Lung (tissue), 12 donors: ENCODE results near the gene MRPS14. TPM values are rescaled to one million over a fixed set of nuclear protein-coding genes. Genes with fewer than 3 reads are reported as not detected.

Experiments
- ATAC-seq: fragments of 200-7000 bp; cut with Tn5 transposase; one replicate; pipeline ENCODE4 v1.9.1; 2020; ENCODE audit warnings: moderate number of reproducible peaks; ENCODE audit not compliant: insufficient read depth, low FRiP score
- DNase-seq, 3 donors: peaks; one replicate each; pipeline ENCODE4 v3.0.0-alpha.2; 2013 to 2017
- H3K27ac ChIP-seq, 2 donors: one replicate each; pipeline ENCODE4 v1.5.1; 2013; ENCODE audit warnings: mild to moderate bottlenecking in 2 of 2, moderate library complexity in 2 of 2, control low read depth in 1 of 2, inconsistent platforms in 1 of 2, low read depth in 1 of 2, low read length in 1 of 2
- H3K27me3 ChIP-seq, 3 donors: one replicate each; pipeline ENCODE4 v1.5.1; 2013; ENCODE audit warnings: low read length in 2 of 3; ENCODE audit not compliant: control insufficient read depth in 3 of 3, insufficient read depth in 3 of 3
- H3K36me3 ChIP-seq, 4 donors: one replicate each; pipeline ENCODE4 v1.5.1; 2013; ENCODE audit warnings: low read length in 4 of 4, mild to moderate bottlenecking in 1 of 4, moderate library complexity in 1 of 4; ENCODE audit not compliant: control insufficient read depth in 4 of 4, insufficient read depth in 4 of 4
- H3K4me1 ChIP-seq, 5 donors: one replicate each; pipeline ENCODE4 v1.5.1; 2013; ENCODE audit warnings: low read length in 5 of 5, mild to moderate bottlenecking in 2 of 5, moderate library complexity in 1 of 5; ENCODE audit not compliant: control insufficient read depth in 5 of 5, insufficient read depth in 5 of 5
- H3K4me3 ChIP-seq: one replicate; pipeline ENCODE4 v1.5.1; 2013; ENCODE audit warnings: mild to moderate bottlenecking, control low read depth, moderate library complexity
- H3K9ac ChIP-seq, 2 donors: one replicate each; pipeline ENCODE4 v1.5.1; 2013; ENCODE audit warnings: low read length in 2 of 2, control low read depth in 1 of 2; ENCODE audit not compliant: insufficient read depth in 1 of 2
- H3K9me3 ChIP-seq, 4 donors: one replicate each; pipeline ENCODE4 v1.5.1; 2013; ENCODE audit warnings: low read length in 3 of 4, mild to moderate bottlenecking in 1 of 4, moderate library complexity in 1 of 4; ENCODE audit not compliant: control insufficient read depth in 4 of 4, insufficient read depth in 3 of 4
- WGBS, 2 donors: extraction: QIAGEN DNeasy Blood & Tissue Kit; methylation state at CpG; one replicate each; pipeline ENCODE4 v1.1.7; 2013; 5-methylcytosine and 5-hydroxymethylcytosine counted together
- polyA plus RNA-seq, 2 donors: library from polyadenylated mRNA; stranded (reverse); fragments of 200-250 nt; gene quantifications; one replicate each; pipeline ENCODE4 v1.2.1, GENCODE V29; 2013
- total RNA-seq, 2 donors: library from RNA; depleted of rRNA in 1 of 2; stranded (reverse); fragments of >200 nt in 1 of 2; gene quantifications; one replicate each; pipeline ENCODE4 v1.2.1, GENCODE V29; 2014 to 2021
- TF ChIP-seq, protein P1 (sequence below): IDR thresholded peaks from 2 replicates; pipeline ENCODE4 v1.5.1; 2012; ENCODE audit warnings: mild to moderate bottlenecking; ENCODE audit errors: control extremely low read depth, extremely low read depth
- donor health status: control.
- donor health status: control.
- donor health status: Bipolar disorder and iron deficiency.
- donor health status: healthy.
- donor health status: DM: yes; HTN: yes; CAD: no.

Gene MRPS14
- total and polyA plus RNA-seq, 4 donors = 13.4 to 39.7 (median 23.5) TPM

DNA sequence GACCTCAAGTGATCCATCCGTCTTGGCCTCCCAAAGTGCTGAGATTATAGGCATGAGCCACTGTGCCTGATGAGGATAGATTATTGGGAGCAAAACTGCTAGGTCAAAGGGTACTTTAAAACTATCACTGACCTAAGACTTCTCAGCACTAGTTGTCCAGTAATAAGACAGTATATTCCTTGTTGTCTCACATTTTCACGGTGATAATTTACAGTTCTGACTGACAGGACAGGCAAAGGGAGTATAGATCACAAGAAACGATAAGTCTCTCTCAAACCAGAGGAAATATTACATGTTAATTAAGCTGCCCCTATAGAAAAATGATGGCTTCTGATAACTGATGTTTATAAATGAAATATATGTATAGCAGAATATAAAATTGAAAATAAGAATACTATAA is 3.7 kb downstream of the MRPS14 start:
- Histone ChIP-seq H3K9ac (no peak overlapping the region), H3K4me3 (no peak overlapping the region), H3K9me3 (no peaks in the 10 kb centered on the region), H3K4me1 (peaks cover 0 to 6% (median 3%) of the 10 kb centered on the region in 5 donors), H3K27me3 (no peaks in the 10 kb centered on the region), H3K36me3 (peaks cover 9 to 26% (median 17%) of the 10 kb centered on the region in 4 donors), H3K27ac (no peak overlapping the region)
- ATAC-seq (no peak), DNase-seq (no peak)
- TF ChIP-seq, protein P1, sequence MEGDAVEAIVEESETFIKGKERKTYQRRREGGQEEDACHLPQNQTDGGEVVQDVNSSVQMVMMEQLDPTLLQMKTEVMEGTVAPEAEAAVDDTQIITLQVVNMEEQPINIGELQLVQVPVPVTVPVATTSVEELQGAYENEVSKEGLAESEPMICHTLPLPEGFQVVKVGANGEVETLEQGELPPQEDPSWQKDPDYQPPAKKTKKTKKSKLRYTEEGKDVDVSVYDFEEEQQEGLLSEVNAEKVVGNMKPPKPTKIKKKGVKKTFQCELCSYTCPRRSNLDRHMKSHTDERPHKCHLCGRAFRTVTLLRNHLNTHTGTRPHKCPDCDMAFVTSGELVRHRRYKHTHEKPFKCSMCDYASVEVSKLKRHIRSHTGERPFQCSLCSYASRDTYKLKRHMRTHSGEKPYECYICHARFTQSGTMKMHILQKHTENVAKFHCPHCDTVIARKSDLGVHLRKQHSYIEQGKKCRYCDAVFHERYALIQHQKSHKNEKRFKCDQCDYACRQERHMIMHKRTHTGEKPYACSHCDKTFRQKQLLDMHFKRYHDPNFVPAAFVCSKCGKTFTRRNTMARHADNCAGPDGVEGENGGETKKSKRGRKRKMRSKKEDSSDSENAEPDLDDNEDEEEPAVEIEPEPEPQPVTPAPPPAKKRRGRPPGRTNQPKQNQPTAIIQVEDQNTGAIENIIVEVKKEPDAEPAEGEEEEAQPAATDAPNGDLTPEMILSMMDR = no peak
- WGBS, 2 donors = 90 to 93% methylated on average over 3 of the region's 3 CpGs

DNA sequence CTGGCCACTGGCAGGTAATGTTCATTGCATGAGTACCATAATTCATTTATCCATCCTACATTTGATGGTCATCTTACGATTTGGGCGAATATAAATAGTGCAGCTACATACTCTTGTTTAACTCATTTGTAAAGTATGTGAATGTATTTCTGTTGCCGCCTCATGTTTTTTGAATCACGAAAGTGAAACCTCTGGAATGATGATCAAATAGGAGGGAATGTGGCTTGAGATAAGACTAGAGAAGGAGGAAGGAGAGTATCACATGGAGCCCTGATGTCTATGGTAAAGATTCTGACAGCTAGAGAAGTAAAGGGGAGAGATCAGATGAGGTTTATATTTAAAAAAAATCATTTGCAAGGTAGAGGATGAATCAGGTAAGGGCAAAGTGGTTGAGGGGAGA is 8.0 kb downstream of the MRPS14 start:
- Histone ChIP-seq H3K4me3 (no peak overlapping the region), H3K9me3 (no peaks in the 10 kb centered on the region), H3K4me1 (no peaks in the 10 kb centered on the region), H3K36me3 (peaks cover 27 to 46% (median 36%) of the 10 kb centered on the region in 4 donors), H3K27ac (no peak overlapping the region), H3K9ac (no peak overlapping the region), H3K27me3 (no peaks in the 10 kb centered on the region)
- DNase-seq (no peak), ATAC-seq (no peak)
- 89 to 94% methylated on average over 4 of the region's 4 CpGs for whole genome bisulfite sequencing, 2 donors
- TF ChIP-seq, protein P1 = no peak

DNA sequence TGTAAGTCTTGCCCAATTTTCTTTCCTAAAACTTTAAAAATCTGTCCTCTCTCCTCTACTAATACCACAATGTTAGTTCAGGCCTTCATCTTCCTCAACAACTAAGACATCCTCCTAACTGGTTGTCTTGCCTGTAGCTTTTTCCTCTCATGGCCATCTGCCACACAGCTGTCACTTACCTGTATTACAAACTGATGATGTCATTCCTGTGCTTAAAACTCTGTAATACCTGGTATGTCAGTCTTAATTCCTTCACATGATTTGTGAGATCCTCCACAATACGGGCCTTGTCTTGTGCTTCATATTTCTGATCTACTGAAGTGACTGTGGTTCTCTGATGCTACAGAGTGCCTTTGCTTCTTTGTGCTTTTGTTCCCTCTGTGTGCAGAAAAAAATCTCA is 9.8 kb downstream of the MRPS14 start:
- H3K9me3 ChIP-seq = no peaks in the 10 kb centered on the region
- H3K36me3 ChIP-seq = peaks cover 34 to 47% (median 39%) of the 10 kb centered on the region in 4 donors
- no peak overlapping the region for H3K4me3 ChIP-seq
- peaks cover 0 to 4% (median 0%) of the 10 kb centered on the region in 5 donors for H3K4me1 ChIP-seq
- H3K27me3 ChIP-seq = no peaks in the 10 kb centered on the region
- H3K27ac ChIP-seq = no peak overlapping the region
- DNase-seq (no peak), ATAC-seq (no peak)
- TF ChIP-seq, protein P1 = no peak
- 44 to 94% methylated on average over 1 of the region's 1 CpG for WGBS, 2 donors
- H3K9ac ChIP-seq = no peak overlapping the region

DNA sequence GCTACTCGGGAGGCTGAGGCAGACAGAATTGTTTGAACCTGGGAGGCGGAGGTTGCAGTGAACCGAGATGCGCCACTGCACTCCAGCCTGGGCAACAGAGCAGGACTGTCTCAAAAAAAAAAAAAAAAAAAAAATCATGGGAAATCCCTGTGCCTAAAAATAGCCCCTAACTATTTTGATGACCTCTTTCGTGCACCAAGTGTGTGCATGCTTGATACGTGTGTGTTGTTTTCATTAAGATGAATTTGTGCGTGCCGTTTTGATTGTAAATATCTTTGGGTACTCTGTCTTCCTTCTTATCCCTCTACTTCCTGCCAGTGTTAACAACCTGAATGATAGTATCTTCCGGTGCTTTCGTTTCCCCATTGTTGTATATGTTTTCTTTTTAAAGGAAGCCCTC is 13.7 kb downstream of the MRPS14 start:
- Histone ChIP-seq H3K4me1 (peaks cover 0 to 4% (median 0%) of the 10 kb centered on the region in 5 donors), H3K36me3 (peaks cover 23 to 42% (median 36%) of the 10 kb centered on the region in 4 donors), H3K9ac (no peak overlapping the region), H3K4me3 (no peak overlapping the region), H3K9me3 (no peaks in the 10 kb centered on the region), H3K27ac (no peak overlapping the region), H3K27me3 (no peaks in the 10 kb centered on the region)
- ATAC-seq (no peak), DNase-seq (no peak)
- TF ChIP-seq, protein P1 = no peak
- WGBS, 2 donors = 71 to 82% methylated on average over 10 of the region's 10 CpGs
